LNCaP clone FGC (cell line): Measurements from ENCODE around the gene RAB23.
A peak's percentile ranks its signal among the peaks of the same experiment; 100 is the strongest.

Source experiments
- DNase-seq: peaks from one replicate; pipeline ENCODE4 v3.0.0-alpha.2; 2011; ENCODE audit warnings: low read depth
- H3K4me3 ChIP-seq: 2 replicates; pipeline ENCODE4 v1.5.1; 2011; ENCODE audit warnings: mild to moderate bottlenecking, low read depth, low read length, control low read depth
- TF ChIP-seq, protein P1 (sequence below): IDR thresholded peaks from 2 replicates; pipeline ENCODE4 v1.5.1; 2012; ENCODE audit warnings: mild to moderate bottlenecking; ENCODE audit not compliant: control insufficient read depth, insufficient read depth; ENCODE audit errors: extremely low read depth

RAB23 gene

DNA sequence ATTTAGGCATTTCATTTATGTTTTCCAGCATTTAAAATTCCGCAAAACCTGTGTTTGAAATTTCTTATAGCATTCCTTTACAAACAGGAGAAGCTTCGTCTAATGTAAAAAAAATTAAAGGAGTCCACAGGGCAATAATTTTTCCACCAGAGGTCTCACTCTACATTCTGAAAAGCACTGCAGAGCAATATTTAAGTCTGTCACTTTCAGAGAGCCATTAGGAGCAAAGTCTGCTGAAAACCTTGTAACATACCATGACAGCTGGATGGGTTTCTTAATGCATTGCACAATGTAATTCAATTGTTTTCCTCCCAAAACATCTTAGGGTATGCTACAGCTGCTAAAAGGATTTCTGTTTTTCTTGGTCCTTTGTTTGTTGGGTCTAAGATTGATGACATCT is 32.0 kb downstream of the RAB23 start:
- H3K4me3 ChIP-seq, result no peak overlapping the region
- TF ChIP-seq, protein P1, sequence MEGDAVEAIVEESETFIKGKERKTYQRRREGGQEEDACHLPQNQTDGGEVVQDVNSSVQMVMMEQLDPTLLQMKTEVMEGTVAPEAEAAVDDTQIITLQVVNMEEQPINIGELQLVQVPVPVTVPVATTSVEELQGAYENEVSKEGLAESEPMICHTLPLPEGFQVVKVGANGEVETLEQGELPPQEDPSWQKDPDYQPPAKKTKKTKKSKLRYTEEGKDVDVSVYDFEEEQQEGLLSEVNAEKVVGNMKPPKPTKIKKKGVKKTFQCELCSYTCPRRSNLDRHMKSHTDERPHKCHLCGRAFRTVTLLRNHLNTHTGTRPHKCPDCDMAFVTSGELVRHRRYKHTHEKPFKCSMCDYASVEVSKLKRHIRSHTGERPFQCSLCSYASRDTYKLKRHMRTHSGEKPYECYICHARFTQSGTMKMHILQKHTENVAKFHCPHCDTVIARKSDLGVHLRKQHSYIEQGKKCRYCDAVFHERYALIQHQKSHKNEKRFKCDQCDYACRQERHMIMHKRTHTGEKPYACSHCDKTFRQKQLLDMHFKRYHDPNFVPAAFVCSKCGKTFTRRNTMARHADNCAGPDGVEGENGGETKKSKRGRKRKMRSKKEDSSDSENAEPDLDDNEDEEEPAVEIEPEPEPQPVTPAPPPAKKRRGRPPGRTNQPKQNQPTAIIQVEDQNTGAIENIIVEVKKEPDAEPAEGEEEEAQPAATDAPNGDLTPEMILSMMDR, result peak; percentile 50
- no peak for DNase-seq

DNA sequence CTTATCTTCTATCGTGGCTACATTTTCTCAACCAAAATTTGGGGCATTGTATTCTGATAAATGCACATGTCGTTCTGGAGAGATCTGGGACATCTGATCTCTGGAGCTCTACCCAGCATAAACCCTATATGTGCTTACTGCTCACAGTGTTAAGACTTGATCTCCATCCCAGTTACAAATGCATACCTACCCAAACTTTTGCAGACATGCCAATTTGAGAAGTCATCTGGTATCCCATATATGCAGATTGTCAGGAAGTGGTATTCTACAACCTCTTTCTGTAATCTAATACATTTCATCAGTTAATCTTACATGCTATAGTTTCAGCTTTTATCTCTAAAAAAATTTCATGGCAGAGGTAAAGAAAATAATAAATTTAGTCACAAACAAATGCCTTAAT is 38.8 kb downstream of the RAB23 start:
- TF ChIP-seq, protein P1, result no peak
- no peak overlapping the region for H3K4me3 ChIP-seq
- DNase-seq, result no peak

DNA sequence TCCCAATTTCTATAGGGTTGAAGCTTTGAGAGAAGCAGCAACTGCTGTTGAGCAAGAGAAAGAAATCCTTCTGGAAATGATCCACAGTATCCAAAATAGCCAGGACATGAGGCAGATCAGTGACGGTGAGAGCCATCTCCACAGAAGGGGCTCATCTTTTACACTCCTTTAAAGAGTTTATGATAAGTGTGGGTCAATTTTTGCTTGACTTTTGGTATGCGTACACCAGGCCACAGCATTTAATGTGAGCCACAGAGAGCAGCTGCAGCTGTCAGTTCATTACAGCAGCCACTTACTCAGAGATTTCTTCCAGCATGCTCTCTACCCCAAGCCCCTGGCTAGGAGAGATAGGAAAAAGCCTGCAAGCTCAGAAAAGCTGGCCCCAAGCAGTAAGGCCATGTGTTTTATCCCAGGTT is 40.1 kb downstream of the RAB23 start:
- DNase-seq, result no peak
- TF ChIP-seq, protein P1, result no peak
- no peak overlapping the region for H3K4me3 ChIP-seq

DNA sequence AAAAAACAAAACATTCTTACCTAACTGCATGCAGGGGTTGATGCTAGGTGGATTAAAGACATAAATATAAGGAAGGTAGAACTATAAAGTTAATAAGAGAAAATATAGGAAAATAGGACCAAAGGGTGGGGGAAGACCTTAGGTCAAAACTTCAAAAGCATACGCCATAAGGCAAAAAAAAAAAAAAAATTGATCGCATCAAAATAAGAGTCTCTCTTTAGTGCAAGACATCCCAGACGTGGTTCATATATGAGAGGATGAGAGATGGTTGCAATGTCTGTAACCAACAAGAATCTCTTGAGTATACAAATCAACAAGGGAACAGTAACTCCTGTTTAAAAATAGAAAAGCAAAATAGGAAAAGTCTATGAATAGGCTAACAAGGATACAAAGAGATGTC is 41.5 kb downstream of the RAB23 start:
- TF ChIP-seq, protein P1, result no peak
- H3K4me3 ChIP-seq, result no peak overlapping the region
- DNase-seq, result no peak

DNA sequence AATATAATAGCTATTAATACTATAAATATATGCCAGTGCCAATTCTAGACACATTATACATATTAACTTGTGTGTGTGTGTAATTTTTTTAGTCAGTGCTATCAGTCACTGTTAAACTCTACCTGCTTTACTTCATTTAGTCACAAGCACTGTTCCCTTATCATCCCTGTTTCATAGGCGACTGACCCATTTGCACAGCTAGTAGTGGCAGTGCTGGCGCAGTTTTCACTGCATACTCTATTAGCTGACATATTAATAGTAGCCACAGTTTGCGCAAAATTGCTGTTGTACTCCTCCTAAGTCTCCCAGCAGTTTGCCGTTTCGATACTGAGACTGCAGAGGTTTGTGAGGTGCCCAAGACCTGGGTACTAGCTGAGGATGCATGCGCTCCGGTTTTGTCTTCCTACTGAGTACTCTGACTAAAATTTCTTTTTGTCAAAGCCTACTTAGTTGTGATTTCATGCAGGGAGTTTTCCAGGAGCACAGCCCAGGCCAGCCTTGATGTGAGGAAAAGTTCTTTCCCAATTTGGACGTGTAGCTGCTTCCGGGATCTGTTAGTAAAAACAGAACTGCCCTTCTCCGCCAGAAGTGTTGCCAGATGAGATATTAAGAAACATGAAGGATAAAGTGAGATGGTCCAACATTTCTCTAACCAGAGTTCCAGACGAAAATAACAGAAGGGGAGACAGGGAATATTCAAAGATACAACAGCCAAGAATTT is 44.4 kb downstream of the RAB23 start:
- DNase-seq, result no peak
- no peak overlapping the region for H3K4me3 ChIP-seq
- TF ChIP-seq, protein P1, result no peak

DNA sequence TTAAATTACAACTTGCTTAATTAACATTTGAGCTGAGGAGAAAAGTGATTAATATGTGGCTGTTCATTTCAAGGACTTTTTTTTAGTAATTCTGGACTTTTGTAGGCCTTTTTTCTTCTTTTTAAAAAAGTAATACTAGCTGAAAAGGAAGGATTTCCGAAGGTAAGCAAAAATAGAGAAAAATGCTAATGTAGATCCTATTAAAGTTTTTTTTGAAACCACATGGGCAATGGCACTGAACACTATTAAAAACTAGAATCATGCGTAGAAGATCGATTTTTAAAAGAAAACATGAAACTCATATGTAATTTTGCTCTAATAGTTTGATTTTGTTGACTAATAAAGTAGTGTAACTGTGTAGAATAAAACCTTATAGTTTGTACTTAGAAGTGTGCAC is 47.6 kb downstream of the RAB23 start:
- TF ChIP-seq, protein P1, result no peak
- H3K4me3 ChIP-seq, result no peak overlapping the region
- no peak for DNase-seq
